ENCODE data around the gene C1orf87.
A peak's percentile ranks its signal among the peaks of the same experiment; 100 is the strongest.
"Not testable (repeated sequence)": the region's sequence is repeated elsewhere in the genome, so short reads cannot be mapped to it uniquely, and the experiment has no call there.

C1orf87 gene

DNA sequence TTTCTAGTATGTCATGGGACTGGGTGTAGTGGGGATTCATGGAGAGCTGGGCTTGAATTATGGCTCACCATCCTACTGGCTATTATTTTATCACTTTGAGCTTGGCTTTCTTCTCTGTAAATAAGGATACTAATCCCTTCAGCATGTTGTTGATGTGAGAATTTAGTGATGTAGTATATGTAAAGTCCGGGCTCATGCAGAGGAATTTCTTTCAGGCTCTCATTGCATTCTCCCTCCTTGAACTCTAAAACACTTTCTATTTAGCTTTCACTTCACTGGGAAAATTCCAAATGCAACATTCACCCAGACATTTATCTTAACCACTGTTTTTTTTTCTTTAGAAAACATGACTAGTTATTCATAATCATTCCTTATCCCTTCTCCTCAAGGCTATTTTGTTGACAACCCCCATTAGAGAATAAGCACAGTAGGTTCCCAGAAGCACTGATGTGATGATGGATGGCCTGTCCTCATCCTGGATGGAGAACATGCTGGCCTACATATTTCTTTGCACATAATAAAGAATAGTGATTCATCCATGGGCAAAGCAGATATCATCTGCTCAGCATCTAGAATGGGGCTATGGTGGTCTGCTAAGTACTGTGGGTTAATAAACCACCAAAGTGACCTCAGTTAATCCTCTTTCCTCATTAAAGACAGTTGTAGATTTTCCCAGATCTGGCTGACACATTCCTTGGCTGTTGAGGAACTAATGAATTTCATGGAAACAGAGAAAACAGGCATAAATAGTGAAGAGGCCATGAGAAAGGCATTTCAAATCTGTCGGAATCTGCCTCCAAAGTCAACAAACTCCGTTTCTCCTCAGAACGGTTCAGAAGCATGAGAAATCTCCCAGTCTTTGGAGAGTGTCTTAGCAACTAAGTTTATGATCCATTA, 79.0 kb downstream of the C1orf87 start:
- no peak for DNase-seq (ENCODE audit: low read depth)

DNA sequence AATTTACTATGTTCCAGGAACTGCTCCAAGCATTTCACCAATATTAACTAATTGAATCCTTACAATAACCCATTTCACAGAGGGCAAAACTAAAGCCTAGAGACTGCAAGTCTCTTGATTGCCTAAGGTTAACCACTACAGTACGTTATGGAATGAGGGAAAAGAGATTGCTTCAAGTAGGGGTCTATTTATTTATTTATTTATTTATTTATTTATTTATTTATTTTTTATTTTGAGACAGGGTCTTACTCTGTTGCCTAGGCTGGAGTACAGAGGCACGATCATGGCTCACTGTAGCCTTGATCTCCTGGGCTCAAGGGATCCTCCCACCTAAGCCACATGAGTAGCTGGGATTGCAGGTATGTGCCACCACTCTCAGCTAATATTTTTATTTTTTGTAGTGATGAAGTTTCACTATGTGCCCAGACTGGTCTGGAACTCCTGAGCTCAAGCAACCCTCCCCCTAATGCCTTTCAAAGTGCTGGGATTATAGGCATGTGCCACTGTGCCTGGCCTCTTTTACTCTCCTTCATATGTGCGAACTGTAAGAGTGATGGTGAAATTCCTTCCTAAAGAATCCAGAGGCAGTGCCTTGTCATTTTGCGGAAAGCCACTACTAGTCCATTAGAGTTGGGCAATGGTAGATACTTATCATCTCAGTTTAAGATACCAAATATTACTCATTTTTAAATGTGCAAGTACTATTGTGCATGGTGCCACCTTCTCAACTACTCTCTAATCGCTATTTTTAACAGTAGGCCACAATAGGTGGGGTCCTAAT, 81.3 kb downstream of the C1orf87 start:
- no peak for DNase-seq (ENCODE audit: low read depth)

DNA sequence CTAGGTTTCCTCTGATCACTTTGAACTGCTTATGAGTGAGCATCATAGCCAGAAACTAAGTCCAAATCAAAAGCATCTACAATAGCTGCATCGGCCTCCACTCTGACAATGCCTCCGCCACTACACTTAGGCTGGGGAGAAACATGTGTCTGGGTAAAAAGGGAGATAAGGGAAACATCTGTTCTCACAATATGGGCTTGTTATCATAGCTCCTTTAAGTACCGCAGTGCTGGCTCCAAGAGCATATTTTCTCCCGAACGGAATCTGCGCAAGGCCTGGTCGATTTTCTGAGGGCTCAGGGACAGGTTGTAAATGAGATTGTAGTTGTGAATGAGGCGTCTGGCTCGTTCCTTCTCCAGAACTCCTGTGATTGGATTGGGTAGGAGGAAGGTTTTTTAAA, 83.1 kb downstream of the C1orf87 start:
- no peak for DNase-seq (ENCODE audit: low read depth)

DNA sequence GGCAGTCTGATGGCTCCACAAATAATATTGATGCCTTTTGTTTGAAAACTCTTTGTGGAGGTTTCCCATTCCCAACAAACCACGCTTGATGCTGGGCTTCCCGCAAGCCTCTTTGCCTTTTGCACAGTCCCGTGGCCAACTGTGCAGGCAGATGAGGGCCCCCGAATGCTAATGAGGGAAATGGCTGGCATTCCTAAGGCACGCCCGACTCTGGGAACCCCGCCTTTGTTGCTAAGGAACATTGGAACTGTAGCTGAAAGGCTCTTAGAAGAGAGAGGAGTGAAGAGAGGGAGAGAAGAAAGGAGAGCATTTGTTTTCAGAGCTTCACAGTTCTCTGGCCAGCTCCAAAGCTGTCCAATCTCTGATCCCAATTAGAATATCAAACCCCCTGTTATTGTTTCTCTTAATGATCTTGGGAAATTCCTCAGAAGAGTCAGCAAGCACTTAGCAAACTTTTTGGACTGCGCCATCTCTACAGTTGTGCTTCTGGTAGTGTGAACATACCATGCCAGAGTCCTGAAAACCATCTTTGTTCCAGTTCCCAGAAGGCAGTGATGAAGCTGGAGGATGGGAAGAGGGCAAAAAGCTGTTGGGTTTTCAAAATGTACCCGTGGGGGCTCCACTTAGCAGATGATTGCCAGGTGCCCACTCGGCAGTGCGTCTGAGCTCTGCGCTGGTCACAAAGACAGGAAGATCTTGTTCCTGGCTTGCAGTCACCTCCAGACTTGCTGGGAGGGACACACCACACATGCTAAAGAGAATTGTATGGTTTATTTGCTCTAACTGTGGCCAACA, 86.9 kb downstream of the C1orf87 start:
- no peak for DNase-seq (ENCODE audit: low read depth)

DNA sequence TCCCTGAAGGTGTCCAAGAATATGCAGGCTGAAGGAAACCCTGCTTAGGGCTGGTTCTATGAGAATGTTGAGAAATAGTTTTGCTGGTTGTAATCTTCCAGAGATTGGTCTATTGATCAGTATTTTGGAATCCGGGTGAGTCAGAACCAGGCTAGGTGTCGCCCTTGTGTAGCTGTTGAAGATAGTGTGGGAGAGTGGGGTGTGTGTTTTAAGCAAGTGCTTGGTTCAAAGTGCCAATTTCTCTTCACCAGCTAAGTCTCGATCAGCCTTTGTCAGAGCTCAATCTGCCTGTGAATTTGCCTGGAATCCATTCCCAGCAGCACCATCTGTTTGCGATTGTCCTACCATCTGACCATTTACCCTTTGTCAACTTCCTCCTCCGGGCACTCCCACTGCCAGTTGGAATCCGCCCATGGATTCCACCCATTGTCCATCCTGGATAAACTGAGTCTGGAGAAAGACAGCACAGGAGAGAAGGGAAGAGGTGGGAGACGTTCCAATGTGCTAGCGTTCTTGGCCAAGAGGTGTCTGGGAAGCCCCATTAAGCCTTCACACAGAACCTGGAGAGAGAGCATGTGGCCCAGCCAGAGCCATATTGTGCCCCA, 87.6 kb downstream of the C1orf87 start:
- no peak for DNase-seq (ENCODE audit: low read depth)

DNA sequence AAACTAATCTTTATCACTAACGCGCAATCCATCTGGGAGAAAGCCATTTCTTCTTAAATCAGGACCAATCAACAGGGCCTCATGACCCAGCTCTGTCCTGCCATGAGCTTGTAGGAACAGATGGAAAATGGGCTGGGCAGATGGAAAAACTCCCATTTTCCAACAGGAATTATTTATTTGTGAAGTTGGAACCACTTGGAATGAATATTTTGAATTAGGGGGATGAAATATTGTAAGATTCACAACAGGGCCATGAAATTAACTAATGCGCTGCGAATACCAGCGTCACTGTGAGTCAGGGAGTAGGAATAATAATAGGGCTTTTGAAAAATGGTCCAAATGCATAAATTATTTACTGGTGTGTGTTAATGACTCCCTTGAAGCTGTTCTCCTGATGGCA, 93.9 kb downstream of the C1orf87 start:
- DNase-seq (ENCODE audit: low read depth), result no peak

DNA sequence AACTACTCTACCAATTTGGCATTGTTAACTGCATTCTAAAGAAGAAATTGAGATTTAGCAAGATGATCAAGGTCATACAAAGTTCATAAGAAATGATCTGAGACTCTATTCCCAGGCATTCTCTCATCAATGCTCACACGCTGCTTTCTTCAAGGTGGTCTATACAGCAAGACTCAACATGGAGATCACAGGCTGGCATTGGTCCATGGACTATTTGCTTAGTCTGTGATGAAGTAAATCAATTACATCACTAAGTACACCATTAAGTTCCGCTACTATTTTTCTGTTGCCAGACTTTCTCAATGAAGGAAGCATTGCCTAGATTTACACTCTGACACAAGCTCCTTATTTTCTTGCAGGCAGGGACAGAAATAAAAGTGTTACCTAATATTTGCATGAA, 95.1 kb downstream of the C1orf87 start:
- DNase-seq (ENCODE audit: low read depth), result no peak

DNA sequence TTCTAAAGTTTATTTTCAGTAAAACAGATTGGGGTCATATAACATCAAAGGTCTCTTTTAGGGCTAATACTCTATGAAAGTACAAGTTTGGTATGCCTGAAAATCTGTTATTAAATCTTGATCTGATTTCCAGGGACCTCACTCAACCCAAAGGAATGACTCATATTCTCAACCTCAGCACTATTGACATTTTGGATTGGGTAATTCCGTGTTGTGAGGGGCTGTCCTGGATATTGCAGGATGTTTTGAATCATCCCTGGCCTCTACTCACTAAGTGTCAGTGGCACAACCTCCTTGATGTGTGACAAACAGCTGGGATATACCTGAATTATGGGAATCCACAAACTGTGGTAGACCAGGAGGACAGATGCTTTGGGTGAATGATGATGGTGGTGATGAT, 95.5 kb downstream of the C1orf87 start:
- DNase-seq (ENCODE audit: low read depth), result no peak

DNA sequence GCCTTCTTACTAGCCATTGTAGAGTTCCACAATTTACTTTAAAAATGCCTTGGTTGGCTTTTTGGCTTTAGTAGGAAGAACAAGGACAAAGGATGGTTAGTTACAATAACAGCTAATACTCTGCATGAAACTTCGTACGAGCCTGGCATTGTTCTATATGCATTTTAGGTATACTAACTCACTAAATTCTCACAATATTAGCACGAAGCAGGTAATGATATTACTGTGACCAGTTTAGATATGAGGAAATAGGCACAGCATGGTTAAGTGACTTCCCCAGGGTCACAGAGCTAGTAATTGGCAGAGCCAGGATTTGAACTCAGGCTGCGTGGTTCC, 96.5 kb downstream of the C1orf87 start:
- DNase-seq (ENCODE audit: low read depth), result no peak

DNA sequence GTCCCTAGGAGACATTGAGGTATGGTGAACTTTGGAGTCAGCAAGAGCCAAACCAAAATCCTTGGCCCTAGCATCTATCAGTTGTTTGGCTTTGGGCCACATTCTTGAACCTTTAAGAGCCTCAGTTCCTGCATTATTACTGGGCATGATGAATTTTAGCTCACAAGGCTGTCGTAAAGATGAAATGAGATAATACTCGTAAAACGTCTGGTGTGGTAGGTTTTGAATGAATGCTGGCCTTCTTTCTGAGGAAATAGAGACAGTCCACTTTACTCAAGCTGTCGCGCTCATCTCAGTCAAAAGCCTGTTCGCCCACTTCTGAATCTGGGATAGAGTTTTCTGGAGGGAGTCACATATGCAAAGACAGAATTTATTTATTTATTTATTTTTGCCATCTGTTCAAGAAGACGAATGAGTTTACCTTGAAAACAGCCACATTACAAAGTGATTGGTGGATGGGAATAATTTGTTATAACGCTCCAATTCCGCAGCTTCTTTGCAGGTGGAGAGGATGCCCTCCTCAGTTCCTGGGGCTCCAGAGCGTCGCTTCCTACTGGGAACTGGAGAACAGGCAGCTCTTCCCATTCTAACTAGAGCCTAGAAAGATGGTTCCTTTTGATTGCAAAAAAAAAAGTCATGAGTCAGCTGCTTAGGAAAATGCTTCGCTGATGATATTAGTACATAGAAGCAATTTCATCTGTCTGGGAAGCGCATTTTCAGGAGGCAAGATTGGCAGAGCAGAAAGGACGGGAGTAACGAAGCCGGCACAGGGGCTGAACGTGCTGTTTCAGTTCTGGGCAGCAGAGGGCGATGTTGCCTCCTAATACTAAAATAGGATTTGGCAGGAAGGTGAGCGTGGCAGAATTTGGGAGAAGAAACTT, 97.1 kb downstream of the C1orf87 start:
- DNase-seq (ENCODE audit: low read depth), result peak; percentile 6

DNA sequence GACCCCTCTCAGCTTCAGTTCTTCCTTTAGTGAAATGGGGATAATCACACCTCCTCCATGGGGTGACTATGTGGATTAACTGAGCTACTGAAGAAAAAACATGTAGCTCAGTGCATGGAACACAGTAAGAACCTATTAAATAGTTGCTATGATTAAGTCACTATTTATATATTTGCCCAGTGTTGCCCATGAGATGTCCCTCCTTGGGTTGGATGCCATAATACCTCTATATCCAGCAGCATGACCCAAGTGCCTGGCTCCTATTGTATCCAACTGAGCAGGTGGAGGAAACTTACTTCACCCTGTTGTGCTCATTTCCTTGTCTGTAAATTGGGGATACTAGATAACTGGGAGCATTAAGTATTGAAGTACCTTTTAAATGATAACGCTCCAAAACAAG, 99.9 kb downstream of the C1orf87 start:
- DNase-seq (ENCODE audit: low read depth), result no peak

DNA sequence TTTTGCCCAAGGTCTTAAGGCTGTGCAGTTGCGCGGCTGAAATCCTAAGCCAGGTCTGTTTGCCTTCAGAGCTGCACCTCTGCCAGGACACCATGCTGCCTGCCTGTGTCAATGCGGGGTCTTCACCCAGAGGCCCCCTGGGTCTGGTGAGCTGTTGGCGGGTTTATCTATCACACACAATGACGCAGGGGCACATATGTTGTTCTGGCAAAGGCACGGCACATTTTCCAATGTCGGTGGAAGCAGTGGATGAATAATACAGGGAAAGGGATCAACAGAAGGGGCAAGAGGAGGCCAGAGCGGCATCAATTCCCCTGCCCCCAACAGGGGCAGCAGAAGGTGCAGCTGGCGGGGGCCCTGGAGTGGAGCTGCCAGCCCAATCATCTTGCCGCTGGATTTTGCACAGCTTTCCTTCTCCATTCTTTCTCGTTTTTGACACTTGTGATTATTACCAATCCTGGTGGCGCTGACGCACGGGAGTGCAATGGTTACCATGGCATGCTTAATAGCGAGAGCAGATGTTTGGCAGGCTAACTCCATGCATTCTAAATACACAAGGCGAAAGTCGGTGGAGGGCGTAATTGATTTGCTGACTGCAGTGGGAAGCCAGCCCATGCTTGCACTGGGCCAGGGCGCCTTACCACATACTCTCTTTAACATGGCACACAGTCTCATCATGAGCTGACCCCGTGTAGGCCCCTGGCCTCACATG, 101.2 kb downstream of the C1orf87 start:
- no peak for DNase-seq (ENCODE audit: low read depth)

DNA sequence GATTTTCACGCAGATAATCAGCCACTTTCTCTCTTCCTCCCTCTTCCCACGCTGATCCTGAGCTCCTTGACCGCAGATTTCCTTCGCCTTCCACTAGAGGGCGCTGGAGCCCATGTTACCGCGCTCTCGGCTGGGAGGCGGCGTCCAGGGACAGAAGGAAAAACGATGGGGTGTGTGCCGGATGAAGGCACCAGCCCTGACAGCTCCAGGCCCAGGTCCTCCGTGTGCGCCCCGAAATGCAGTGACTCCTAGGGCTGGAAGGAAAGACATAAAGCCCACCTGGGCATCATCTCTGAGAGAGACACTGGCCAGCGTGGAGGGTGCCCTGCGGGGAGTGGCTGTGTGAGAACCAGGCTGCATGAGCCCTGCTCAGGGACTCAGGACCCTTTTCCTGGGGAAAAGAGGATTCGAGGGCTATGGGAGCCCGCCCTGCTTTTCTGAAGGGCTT, 102.1 kb downstream of the C1orf87 start:
- DNase-seq (ENCODE audit: low read depth), result no peak

DNA sequence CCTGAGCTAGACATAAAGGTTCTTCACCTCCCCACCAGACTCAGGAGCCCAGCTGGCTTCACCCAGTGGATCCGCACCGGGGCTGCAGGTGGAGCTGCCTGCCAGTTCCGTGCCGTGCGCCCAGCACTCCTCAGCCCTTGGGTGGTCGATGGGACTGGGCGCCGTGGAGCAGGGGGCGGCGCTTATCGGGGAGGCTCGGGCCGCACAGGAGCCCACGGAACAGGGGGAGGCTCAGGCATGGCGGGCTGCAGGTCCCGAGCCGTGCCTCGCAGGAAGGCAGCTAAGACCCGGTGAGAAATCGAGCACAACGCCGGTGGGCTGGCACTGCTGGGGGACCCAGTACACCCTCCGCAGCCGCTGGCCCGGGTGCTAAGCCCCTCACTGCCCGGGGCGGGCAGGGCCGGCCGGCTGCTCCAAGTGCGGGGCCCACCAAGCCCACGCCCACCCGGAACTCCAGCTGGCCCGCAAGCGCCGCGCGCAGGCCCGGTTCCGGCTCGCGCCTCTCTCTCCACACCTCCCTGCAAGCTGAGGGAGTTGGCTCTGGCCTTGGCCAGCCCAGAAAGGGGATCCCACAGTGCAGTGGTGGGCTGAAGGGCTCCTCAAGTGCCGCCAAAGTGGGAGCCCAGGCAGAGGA, 103.9 kb downstream of the C1orf87 start:
- DNase-seq (ENCODE audit: low read depth), result not testable (repeated sequence)

DNA sequence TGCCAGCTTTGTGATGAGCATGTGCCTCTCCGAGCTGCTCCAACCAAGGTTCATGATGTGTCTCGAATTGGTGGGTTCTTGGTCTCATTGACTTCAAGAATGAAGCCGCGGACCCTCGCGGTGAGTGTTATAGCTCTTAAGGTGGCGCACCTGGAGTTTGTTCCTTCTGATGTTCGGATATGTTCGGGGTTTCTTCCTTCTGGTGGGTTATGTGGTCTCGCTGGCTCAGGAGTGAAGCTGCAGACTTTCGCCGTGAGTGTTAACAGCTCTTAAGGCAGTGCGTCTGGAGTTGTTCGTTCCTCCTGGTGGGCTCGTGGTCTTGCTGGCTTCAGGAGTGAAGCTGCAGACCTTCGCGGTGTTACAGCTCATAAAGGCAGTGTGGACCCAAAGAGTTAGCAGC, 104.8 kb downstream of the C1orf87 start:
- not testable (repeated sequence) for DNase-seq (ENCODE audit: low read depth)

DNA sequence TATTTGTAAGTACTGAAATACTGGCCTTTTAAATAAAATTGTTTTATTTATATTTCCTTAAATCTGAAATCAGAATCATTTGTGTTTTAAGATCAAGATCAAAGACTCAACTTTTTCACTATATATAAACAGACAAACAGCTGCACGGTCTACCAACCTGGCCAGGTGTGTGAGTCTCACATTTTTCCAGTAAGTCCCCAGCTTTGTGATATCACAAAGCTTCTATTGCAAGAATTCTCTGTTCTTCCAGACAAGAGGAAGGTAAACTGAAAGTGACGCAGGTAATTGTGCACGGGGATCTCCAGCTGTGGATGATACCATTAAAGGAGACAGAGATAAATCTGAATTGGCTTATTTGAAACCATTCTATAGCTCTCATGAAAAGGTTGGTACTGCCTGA, 105.8 kb downstream of the C1orf87 start:
- no peak for DNase-seq (ENCODE audit: low read depth)

DNA sequence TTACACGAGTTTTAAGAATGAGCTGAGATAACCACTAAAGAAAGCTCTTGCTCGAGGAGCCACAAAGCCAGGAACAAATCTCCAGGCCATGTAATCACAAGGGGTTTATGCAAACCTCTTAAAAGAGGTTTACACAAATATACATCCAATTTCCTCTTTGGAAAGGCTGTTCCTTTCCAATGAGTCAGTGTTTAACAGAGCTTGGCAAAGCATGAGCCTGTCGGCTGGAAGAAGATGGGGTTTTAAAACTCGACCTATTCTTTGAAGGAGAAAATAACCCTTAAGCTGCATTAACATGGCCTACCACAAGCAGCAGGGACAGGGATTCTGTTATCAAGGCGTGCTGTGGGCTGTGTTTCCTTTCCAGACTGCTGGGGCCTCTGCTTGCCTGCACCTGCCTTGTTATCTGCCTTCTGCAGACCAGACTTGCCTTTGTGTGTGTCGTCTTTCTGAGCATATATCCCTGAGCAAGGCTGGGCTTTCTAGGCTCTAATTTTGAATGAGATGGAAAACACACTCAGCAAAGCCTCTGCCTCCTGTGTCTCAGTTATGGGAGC, 106.4 kb downstream of the C1orf87 start:
- DNase-seq (ENCODE audit: low read depth), result no peak

DNA sequence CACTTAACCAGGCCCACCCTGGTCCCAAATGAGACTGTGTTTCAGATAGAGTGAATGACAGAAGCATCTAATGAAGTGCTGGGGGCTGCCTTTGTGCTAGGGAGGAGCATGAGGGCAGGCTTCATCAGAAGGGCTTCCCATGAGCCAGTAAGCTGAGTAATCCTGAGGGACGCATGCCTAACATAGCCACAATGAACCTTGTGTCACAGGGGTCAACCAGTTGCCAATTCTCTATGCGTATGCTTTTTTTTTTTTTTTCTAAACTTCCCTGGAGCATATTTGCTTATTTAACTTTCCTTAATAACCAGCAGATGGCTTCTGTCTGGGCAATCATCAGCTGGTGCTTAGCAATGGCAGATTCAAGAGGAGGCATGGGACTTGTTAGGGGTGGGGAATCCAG, 121.5 kb downstream of the C1orf87 start:
- DNase-seq (ENCODE audit: low read depth), result no peak

DNA sequence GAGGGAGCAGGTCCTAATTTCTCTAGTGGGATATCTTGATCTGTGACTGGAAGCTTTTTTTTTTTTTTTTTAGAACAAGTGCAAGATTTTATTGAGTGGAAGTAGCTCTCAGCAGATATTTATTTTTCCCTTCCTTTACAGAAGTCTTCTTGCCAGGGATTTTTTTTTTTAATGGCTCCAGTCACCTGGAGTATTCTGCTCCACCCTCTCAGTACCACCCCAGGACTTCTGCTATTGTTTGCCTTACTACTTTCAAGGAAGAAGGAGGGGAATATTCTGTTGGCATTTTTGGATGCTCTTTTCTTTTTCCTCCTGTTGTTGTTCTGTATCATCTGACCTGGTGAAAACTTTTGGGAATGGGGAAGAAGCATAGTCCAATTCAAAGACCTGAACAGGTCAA, 123.9 kb downstream of the C1orf87 start:
- no peak for DNase-seq (ENCODE audit: low read depth)

DNA sequence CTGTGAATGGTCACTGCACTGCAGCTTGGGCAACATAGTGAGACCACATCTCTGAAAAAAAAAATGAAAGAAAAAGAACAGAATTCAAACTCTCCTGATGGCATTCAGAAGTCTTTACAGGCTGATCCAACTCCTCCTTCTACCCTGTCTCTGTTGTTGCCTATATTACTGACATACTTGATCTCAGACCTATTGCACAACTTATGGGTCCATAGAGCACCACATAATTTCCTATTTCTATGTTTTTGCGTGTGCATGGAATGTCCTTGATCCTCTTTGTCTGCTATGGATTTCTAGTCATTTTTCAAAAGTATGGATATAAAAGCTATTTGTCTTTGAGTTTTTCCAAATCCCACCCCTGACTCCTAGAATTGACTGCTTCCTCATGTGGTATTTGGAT, 124.6 kb downstream of the C1orf87 start:
- no peak for DNase-seq (ENCODE audit: low read depth)

Measured in stimulated activated CD8-positive, alpha-beta memory T cell treated with anti-CD3 and anti-CD28 coated beads, Interleukin-12 subunit alpha, Interleukin-12 subunit beta, amount 100 ng/mL, for 1 hour (primary cell).